Measurements from ENCODE around the gene INPP4B.

Gene INPP4B

GRCh38 chr4:142721187-142721586, 124.9 kb downstream of the INPP4B start:
- DNase-seq: no peak

GRCh38 chr4:142719854-142720541, 126.1 kb downstream of the INPP4B start:
- no peak for DNase-seq

GRCh38 chr4:142718981-142719380, 127.1 kb downstream of the INPP4B start:
- DNase-seq: no peak

- no peak for DNase-seq
Measured at GRCh38 chr4:142715727-142716126, 130.4 kb downstream of the INPP4B start.

GRCh38 chr4:142713282-142714030, 132.6 kb downstream of the INPP4B start:
- no peak for DNase-seq

- no peak for DNase-seq
Measured at GRCh38 chr4:142708231-142708630, 137.9 kb downstream of the INPP4B start.

- no peak for DNase-seq
Measured at GRCh38 chr4:142707401-142707800, 138.7 kb downstream of the INPP4B start.

GRCh38 chr4:142706381-142706780, 139.7 kb downstream of the INPP4B start:
- no peak for DNase-seq

- DNase-seq: no peak
Measured at GRCh38 chr4:142705820-142706219, 140.3 kb downstream of the INPP4B start.

- no peak for DNase-seq
Measured at GRCh38 chr4:142703694-142704309, 142.3 kb downstream of the INPP4B start.

- DNase-seq: no peak
Measured at GRCh38 chr4:142701017-142701416, 145.1 kb downstream of the INPP4B start.

GRCh38 chr4:142700531-142700930, 145.6 kb downstream of the INPP4B start:
- DNase-seq: no peak

GRCh38 chr4:142698552-142698951, 147.5 kb downstream of the INPP4B start:
- no peak for DNase-seq

- no peak for DNase-seq
Measured at GRCh38 chr4:142697928-142698327, 148.2 kb downstream of the INPP4B start.

GRCh38 chr4:142697320-142697719, 148.8 kb downstream of the INPP4B start:
- no peak for DNase-seq

- no peak for DNase-seq
Measured at GRCh38 chr4:142696334-142697122, 149.6 kb downstream of the INPP4B start.

GRCh38 chr4:142690406-142691163, 155.5 kb downstream of the INPP4B start:
- DNase-seq: no peak

- no peak for DNase-seq
Measured at GRCh38 chr4:142687547-142688275, 158.4 kb downstream of the INPP4B start.

- no peak for DNase-seq
Measured at GRCh38 chr4:142686081-142686480, 160.0 kb downstream of the INPP4B start.

- DNase-seq: no peak
Measured at GRCh38 chr4:142683997-142684396, 162.1 kb downstream of the INPP4B start.

GRCh38 chr4:142683503-142683902, 162.6 kb downstream of the INPP4B start:
- DNase-seq: no peak

- no peak for DNase-seq
Measured at GRCh38 chr4:142671516-142671915, 174.6 kb downstream of the INPP4B start.
